ENCODE data around the gene ADAT2. TPM values are rescaled to one million over a fixed set of nuclear protein-coding genes. Genes with fewer than 3 reads are reported as not detected.

The ADAT2 gene
- total RNA-seq = 2.0 and 3.0 TPM in 2 replicates

DNA sequence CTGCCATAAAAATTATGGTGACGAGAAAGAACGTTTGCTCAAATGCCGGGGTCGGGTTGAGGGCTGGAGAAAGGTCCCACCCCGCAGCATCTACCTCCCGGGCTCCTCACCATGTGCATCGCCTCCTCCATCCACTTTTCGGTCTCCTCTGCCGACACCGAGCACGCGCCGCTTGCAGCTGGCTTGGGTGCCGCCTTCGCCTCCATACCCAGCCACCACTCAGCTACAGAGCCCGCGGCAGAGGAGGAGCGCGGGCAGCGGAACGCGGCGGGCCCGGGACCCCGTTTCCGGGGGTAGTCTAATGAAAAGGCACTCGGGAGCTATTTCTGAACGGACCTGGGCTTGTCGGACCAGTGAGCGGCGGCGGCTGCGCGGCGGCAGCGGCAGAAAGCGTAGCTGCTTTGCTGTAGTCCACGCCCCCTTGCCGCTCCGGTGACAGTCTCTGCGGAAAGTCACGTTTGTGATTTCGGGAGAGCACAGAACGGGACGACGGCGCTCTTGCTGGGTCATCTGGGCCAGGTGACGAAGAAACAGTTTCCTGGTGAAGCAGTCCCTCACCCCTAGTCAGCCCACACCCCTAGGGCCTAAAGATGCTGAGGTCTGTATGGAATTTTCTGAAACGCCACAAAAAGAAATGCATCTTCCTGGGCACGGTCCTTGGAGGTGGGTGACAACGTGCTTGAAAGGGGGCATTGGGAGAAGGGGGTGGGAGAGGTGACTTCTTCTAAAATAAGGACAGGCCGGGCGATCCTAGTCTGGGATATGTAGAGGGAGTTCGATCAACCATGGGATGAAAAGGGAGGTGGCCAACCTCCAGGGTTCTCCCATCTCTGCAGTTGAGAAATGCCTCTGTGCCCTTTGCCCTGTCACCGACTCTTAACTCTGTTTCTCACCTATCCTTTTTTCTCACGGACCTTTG, at the start of gene ADAT2, which contains the start of gene PEX3:
ADAT2 (minus strand) TSS at position 243 of the 919 bp plus-strand sequence; CDS start at position 206, 37 bp downstream.
PEX3 (plus strand) TSS at position 353 of the 919 bp plus-strand sequence; CDS start at position 591, 238 bp downstream.

Other genes starting within 250 kb of the ADAT2 start
- 22.3 and 22.7 TPM in 2 replicates for gene PEX3, start 110 bp upstream of the ADAT2 start, total RNA-seq
- gene FUCA2, start 61.0 kb upstream of the ADAT2 start, total RNA-seq = 54.9 and 60.6 TPM in 2 replicates
- gene PHACTR2, start 227.3 kb upstream of the ADAT2 start, total RNA-seq = 48.2 and 59.9 TPM in 2 replicates